Measurements from ENCODE around the gene GNL3.

The GNL3 gene

DNA sequence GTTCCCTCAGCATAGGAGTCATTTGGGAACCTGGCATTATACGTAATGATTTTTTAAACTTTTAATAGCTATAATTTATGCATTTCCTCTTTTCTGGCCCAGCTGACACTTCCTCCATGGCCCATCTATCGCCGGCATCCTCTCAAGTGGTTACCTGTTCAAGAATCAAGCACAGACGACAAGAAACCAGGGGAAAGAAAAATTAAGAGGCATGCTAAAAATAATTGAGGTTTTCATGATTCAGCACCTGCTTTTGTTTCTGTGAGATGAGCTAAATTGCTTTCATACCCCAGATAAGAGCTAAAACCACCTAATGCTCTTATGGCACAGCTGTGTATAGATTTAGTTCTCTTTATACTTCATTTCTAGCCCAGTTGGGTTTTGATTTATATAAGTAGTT lies 21.8 kb downstream of the GNL3 start:
- TF ChIP-seq, protein P1, sequence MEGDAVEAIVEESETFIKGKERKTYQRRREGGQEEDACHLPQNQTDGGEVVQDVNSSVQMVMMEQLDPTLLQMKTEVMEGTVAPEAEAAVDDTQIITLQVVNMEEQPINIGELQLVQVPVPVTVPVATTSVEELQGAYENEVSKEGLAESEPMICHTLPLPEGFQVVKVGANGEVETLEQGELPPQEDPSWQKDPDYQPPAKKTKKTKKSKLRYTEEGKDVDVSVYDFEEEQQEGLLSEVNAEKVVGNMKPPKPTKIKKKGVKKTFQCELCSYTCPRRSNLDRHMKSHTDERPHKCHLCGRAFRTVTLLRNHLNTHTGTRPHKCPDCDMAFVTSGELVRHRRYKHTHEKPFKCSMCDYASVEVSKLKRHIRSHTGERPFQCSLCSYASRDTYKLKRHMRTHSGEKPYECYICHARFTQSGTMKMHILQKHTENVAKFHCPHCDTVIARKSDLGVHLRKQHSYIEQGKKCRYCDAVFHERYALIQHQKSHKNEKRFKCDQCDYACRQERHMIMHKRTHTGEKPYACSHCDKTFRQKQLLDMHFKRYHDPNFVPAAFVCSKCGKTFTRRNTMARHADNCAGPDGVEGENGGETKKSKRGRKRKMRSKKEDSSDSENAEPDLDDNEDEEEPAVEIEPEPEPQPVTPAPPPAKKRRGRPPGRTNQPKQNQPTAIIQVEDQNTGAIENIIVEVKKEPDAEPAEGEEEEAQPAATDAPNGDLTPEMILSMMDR (IDR thresholded peaks at IDR 0.05; ENCODE audit: insufficient read depth, low read depth, low read length, missing control alignments) = no peak
- peak overlapping the region; percentile 77 for H3K4me3 ChIP-seq (ENCODE audit: low read depth, low read length)
- DNase-seq (ENCODE audit: low read depth) = peak; percentile 71

DNA sequence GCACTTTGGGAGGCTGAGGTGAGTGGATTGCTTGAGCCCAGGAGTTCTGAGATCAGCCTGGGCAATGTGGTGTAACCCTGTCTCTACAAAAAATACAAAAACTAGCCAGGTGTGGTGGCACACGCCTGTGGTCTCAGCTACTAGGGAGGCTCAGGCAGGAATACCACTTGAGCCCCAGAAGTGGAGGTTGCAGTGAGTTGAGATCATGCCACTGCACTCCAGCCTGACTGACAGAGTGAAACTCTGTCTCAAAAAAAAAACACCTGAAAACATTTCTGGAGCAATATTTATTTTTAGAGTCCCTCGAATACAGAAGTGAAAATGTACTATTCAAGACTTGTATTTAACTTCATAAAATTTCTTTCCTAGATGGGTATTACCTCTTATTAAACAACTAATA lies 24.7 kb downstream of the GNL3 start:
- H3K4me3 ChIP-seq (ENCODE audit: low read depth, low read length) = no peak overlapping the region
- TF ChIP-seq, protein P1 (IDR thresholded peaks at IDR 0.05; ENCODE audit: insufficient read depth, low read depth, low read length, missing control alignments) = no peak
- peak; percentile 71 for DNase-seq (ENCODE audit: low read depth)

DNA sequence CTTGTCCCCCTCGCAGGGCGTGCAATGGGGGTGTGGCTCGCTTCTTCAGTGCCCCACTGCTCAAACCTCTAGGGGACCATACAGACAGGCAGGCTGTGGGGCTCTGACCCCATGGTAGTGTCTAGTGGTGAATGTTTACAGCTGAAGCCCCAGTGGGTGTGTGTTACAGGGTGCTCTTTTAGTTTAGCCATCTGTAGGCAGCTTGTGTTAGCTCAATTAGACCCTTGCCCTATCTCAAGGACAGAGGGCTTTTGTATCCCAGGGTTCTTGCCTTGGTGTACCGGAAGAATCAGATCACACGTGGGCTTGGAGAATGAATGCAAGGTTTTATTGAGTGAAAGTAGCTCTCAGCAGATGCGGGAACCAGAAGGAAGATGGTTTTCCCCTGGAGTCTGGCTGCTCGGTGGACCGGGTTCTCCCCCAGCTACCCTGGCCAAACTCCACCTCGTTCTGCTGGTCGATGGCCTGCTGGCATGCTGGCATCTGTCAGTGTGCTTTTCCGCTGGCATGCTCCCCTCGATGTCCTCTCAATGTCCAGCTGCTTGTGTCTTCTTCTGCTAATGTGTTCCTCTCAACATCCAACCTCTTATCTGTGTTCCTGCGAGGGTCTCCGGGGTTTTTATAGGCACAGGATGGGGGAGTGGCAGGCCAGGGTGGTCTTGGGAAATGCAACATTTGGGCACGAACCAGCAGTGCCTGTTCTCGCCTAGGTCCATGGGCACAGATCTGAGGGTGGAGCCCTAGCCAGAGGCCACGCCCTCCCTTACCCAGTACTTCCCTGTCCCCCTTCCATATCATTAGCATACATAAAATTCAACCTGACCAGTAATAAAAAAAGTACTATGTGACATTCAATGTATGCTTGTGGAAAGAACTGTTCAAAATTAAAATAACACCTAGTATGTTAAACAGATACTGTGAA lies 26.7 kb downstream of the GNL3 start:
- TF ChIP-seq, protein P1 (IDR thresholded peaks at IDR 0.05; ENCODE audit: insufficient read depth, low read depth, low read length, missing control alignments) = no peak
- no peak for DNase-seq (ENCODE audit: low read depth)
- no peak overlapping the region for H3K4me3 ChIP-seq (ENCODE audit: low read depth, low read length)

DNA sequence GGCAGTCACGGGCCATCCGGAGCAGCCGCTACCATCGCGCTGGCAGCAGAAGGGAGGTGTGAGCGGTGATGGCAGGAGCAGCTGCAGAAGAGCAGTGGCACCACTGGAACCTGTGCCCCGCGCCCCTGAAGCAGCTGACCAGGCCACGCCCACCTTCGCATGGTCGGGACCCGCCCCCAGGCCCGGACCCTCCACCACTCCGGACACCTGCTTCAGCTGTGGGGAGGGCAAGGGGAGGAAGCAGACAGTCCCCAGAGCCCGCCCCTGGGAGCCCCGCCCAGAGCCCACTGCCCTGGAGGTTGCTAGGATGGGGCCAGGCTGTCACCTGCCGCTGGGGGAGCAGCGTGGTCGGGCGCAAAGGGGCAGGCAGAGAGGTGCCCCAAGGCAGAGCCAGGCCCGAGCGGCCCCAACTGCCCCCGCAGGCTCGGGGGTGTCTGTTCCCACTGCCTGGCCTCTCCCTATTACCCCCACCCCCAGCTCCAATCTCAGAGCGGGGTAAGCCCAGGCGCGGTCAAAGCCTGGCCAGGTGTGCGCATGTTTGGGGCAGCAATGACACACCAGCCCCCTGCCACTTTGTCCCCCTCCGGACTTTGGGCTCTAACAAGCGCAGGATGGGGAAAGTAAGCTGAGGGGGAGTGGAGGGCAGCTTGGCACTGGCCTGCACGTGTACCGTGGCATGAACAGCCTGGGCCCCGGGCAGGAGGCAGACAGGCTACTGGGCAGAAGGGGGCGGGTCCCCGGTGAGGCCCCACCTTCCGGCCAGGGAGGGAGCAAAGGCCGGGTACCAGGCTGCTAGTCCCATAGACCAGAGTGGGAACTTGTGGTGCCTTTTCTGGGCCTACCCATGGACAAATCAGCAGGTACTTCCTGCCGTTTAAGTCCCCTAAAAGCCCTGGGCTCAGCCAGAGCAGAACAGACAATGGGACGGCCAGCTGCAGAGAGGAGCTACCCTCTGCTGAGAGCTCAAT lies 28.8 kb downstream of the GNL3 start:
- DNase-seq (ENCODE audit: low read depth) = no peak
- no peak overlapping the region for H3K4me3 ChIP-seq (ENCODE audit: low read depth, low read length)
- TF ChIP-seq, protein P1 (IDR thresholded peaks at IDR 0.05; ENCODE audit: insufficient read depth, low read depth, low read length, missing control alignments) = no peak

DNA sequence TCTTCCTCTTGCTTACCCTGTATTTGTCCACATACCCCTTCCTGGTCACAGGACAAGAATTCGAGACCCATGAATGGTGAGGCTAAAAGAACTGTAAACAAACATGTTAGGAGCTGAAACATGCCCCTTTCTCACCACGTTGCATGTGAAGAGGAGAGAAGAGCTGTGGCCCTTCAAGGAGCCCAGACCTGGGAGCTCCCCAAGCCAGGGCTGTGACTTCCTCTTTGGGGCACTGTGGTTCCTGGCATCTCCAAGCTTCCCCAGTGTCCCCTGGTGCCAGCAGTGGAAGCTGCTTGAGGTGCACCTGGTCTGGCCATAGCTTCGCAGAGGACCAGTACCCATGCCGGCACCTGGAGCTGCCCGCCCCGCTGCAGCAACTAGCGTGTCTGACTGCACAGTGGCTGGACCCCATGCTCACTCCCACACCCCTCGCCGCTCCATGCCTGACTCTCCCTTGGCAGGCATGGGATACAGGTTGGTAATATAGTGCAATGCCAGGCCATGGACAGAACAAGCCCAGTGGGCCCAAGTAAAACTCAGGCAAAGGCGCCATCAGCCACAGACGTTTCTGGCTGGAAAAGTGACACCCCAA lies 30.0 kb downstream of the GNL3 start:
- no peak overlapping the region for H3K4me3 ChIP-seq (ENCODE audit: low read depth, low read length)
- TF ChIP-seq, protein P1 (IDR thresholded peaks at IDR 0.05; ENCODE audit: insufficient read depth, low read depth, low read length, missing control alignments) = no peak
- no peak for DNase-seq (ENCODE audit: low read depth)

DNA sequence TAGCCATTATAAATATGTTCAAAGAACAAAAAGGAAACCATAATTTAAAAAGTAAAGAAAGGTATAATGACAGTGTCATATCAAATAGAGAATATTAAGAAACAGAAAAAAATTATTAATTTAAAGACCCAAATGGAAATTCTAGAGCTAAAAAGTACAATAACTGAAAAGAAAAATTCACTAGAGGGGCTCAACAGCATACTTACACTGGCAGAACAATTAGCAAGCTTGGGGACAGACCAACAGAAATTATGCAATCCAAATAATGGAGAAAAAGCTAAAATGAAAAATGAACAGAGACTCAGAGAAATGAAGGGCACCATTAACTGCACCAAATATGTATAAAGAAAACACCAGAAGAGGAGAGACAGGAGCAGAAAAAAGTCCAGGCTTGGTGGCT lies 33.8 kb downstream of the GNL3 start:
- TF ChIP-seq, protein P1 (IDR thresholded peaks at IDR 0.05; ENCODE audit: insufficient read depth, low read depth, low read length, missing control alignments) = no peak
- no peak for DNase-seq (ENCODE audit: low read depth)
- no peak overlapping the region for H3K4me3 ChIP-seq (ENCODE audit: low read depth, low read length)

Measured in GM12865 (cell line).